GM21786 (cell line): ENCODE data around the gene SDR9C7.
"Not testable (repeated sequence)": the region's sequence is repeated elsewhere in the genome, so short reads cannot be mapped to it uniquely, and the experiment has no call there.

Source experiments
- ATAC-seq: cut with Tn5 transposase; IDR thresholded peaks from one replicate; pipeline ENCODE4 v1.9.1; 2021; ENCODE audit not compliant: unreplicated experiment

Gene SDR9C7

GRCh38 chr12:56879240-56880124, 54.7 kb downstream of the SDR9C7 start:
- ATAC-seq = not testable (repeated sequence)

DNA sequence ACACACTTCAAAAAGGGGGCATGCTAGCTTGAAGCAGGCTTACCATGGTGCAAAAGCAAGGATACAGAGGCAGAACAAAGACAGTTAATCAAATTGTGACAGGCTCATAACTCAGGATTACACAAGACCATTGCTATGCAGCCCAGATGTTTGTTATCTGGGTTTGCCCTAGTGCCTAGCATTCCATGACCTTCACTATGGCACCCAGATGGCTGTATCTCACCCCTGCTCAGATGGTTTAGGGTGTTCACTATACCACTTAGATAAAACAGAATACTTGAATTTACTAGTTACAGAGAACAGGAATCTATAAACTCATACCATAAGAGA, 56.2 kb downstream of the SDR9C7 start:
- no peak for ATAC-seq

DNA sequence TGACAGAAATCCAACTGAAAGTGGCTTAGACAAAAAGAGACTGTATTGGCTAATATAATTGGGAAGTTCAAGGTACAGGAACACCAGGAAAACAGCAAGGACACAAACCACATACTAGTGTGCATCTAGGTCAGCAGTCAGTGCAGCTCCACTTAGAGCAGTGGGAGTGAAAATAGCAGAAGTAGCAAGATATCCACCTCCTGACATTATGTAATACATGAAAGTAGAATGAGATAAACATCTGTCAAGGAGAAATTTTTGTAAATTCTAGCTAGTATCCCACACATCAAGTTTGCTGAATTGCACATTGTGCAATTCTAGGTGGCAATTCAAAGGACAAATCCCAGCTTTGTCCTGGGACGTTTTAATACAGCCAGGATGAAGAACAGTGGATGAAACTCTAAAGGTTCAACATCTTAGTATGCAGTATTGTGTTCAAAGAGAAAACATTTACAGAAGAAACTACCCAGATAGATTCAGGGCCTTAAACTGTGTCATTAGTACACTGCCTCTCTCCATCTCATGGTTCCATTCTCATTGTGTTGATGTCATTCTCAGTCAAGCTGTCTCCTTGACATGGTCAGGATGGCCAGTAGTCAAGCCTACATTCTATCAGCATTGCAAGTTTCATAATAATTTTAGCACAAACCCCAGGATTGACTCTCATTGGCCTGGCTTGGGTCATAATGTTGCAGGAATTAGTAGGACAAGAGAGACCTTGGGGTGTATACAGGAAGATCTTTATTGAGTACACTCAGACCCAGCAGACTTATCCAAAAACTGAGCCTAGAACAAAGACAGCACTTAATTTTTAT, 56.8 kb downstream of the SDR9C7 start:
- no peak for ATAC-seq

DNA sequence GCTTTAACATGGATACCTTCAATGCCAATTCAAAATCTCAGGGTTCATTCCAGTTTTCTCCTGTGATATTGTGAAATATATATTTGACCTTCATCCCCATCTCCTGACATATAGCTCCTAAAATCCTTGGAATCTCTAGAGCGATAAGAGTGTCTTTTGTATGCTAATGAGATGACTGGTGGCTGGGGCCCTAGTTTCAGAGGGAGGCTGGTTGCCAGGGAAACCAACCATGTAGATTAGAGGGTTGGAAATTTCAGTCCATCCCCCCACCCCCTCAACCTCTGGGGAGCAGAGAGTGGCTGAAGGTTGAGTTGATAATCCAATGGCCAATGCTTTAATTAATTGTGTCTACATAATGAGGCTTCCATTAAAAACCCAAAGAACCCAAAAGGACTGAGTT, 59.4 kb downstream of the SDR9C7 start:
- ATAC-seq = no peak

DNA sequence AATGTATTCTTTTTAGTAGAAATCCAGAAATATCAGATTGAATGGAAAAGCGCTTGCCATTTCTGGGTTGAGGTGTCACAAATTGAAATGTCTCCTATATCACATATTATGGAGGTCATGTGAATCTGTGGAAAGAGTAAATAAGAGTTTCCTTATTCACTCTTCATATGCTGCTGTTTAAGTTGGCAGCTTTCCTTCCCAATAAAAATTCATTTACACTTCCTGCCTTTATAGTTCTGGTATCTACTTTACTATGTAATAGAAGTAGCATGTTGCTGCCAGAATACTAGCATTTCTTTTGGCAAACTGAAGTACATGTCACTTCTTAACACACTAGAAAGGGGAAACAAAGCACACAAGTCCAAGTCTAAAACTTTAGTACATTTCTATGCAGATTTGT, 60.8 kb downstream of the SDR9C7 start:
- no peak for ATAC-seq
